NCI-H460 (cell line): Measurements from ENCODE around the gene PRDM8. TPM values are rescaled to one million over a fixed set of nuclear protein-coding genes. Genes with fewer than 3 reads are reported as not detected.
A peak's percentile ranks its signal among the peaks of the same experiment; 100 is the strongest.

Source experiments
- DNase-seq: peaks from one replicate; pipeline ENCODE4 v3.0.0-alpha.2; 2016; ENCODE audit warnings: low read depth; ENCODE audit errors: extremely low read depth
- total RNA-seq: library from RNA; depleted of rRNA; stranded (reverse); fragments of >200 nt; shearing (Covaris generic); gene quantifications from 2 replicates; pipeline ENCODE4 v1.2.3, GENCODE V29; 2014

The PRDM8 gene
- total RNA-seq, 1 experiment from 2014 or later: 10.4 TPM

DNA sequence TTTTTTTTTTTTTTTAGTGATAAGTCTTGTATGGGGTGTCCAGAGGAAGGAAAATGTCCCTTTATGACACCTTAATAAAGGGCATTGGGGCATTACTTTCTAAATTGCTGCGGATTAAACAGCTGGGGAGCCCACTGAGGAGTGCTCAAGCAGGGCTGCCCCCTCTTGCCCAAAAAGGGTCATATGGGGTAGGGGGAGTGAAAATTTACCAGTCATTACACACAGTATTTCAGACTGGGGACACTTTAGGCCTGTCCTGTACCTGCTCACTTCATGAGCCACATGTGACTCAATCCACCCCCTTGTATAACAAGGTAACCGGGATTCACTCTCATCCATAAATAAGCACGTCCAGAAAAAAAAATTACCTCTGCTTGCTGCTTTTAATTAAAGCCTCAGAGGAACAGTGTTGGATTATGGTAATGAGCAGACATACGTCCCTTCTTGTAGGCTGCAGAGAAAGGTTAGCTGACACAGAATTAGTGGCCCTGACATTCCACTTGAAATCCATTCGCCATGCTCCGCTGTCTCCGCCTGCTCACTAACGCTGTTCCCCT, 1.8 kb downstream of the PRDM8 start:
- DNase-seq: no peak

DNA sequence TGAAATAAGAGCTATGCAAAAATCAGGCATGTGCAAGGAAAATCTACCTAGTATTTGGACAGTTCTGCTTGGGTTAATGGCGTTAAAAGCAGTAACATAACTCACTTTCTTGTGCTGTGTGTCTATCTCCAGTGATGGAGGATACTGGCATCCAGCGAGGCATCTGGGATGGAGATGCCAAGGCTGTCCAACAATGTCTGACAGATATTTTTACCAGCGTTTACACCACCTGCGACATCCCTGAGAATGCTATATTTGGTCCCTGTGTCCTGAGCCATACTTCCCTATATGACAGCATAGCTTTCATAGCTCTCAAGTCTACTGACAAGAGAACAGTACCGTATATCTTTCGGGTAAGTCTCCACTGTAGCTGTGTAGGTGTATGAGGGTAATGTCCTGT, 2.6 kb downstream of the PRDM8 start:
- no peak for DNase-seq

DNA sequence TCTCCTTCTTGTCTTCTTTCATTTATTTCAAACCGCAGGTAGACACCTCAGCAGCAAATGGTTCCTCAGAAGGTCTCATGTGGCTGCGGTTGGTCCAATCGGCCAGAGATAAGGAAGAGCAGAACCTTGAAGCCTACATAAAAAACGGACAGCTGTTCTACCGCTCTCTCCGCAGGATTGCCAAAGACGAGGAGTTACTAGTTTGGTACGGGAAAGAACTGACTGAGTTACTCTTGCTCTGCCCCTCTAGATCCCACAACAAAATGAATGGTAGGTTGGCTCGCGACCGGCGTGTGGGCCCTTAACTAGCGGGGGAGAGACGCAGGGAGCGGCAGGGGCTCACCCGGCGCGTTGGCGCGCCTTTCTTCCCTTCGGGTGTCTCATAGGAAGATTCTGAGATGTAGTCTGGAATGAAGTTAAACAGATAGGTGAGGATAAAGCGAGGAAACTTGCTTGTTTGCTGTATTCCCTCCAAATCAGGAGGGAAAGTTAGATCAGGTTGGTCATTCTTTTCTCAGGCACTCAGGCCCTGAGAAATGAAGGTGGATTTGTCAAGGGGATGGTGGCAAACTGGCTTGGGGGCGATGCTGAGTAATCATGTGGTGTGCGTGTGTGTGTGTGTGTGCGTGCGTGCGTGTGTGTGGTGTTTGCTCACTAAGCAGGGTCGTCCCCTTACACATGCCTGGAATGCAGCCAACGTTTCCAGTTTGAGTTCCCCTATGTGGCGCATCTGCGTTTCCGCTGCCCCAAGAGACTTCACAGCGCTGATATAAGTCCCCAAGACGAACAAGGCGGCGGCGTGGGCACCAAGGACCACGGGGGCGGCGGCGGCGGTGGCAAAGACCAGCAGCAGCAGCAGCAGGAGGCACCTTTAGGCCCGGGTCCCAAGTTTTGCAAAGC, 4.2 kb downstream of the PRDM8 start:
- DNase-seq: no peak

DNA sequence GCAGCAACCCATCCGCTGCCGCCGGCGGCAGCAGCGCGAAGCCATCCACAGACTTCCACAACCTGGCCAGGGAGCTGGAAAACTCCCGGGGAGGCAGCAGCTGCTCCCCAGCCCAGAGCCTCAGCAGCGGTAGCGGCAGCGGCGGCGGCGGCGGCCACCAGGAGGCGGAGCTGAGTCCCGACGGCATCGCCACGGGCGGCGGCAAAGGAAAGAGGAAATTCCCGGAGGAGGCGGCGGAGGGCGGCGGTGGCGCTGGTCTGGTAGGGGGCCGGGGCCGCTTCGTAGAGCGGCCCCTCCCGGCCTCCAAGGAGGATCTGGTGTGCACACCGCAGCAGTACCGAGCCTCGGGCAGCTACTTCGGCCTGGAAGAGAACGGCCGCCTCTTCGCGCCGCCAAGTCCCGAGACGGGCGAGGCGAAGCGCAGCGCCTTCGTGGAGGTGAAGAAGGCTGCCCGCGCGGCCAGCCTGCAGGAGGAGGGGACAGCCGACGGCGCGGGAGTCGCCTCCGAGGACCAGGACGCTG, 4.9 kb downstream of the PRDM8 start:
- DNase-seq: no peak

DNA sequence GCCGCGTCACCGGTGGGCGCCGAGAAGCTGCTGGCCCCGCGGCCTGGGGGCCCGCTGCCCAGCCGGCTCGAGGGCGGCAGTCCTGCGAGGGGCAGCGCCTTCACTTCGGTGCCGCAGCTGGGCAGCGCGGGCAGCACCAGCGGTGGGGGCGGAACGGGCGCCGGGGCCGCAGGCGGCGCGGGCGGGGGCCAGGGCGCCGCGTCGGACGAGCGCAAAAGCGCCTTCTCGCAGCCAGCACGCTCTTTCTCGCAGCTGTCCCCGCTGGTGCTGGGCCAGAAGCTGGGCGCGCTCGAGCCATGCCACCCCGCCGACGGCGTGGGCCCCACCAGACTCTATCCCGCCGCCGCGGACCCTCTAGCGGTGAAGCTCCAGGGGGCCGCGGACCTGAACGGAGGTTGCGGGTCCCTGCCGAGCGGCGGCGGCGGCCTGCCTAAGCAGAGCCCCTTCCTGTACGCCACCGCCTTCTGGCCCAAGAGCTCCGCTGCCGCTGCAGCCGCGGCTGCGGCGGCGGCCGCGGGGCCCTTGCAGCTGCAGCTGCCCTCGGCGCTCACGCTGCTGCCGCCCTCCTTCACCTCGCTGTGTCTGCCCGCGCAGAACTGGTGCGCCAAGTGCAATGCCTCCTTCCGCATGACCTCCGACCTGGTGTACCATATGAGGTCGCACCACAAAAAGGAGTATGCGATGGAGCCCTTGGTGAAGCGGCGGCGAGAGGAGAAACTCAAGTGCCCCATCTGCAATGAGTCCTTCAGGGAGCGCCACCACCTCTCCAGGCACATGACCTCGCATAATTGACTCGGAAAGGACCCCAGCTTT, 5.6 kb downstream of the PRDM8 start:
- DNase-seq: no peak

DNA sequence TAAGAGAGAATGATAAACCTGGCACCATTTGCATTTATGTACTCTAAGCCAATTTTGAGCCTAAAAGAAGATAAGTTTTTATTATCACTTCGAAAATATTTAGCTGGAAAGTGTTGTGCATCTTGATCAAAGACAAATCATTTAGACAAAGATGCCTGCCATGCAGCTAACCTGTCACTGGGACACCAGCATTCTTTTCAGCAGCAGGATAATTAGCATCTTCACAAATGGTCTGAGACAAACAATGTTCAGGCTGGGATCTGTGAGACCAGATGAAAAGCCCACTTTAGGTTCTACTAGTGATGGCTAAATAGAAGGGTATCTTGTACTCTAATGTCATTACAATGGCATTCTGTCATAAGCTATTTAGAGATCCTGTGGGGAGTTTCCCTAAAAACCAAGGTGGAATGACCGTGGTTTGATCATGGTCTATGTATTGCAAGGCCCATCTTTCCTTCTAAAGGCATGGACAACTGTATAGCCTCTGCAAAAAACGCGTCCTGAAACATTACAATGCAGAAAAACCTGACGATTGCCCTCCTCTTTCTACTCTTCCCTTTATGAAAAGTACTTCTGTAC, 7.2 kb downstream of the PRDM8 start:
- no peak for DNase-seq

DNA sequence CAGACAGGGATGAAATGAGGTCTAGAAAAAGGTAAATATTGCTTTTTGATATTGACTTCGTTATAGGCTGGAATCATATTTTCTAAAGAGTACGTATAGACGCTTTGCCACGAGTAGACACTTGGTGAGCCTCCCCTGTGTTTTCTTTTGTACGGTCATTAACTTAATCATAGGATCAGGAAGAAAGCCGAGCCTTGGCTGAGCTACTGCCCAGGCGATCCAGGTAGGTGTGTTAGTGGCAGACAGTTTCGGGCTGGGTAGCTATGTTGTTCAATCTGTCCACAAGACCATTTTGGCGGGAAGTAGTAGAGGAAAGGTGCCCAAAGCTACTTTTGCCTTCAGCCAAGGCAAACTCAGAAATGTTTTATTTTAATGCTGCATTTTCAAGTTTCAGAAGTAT, 8.8 kb downstream of the PRDM8 start:
- DNase-seq: no peak

DNA sequence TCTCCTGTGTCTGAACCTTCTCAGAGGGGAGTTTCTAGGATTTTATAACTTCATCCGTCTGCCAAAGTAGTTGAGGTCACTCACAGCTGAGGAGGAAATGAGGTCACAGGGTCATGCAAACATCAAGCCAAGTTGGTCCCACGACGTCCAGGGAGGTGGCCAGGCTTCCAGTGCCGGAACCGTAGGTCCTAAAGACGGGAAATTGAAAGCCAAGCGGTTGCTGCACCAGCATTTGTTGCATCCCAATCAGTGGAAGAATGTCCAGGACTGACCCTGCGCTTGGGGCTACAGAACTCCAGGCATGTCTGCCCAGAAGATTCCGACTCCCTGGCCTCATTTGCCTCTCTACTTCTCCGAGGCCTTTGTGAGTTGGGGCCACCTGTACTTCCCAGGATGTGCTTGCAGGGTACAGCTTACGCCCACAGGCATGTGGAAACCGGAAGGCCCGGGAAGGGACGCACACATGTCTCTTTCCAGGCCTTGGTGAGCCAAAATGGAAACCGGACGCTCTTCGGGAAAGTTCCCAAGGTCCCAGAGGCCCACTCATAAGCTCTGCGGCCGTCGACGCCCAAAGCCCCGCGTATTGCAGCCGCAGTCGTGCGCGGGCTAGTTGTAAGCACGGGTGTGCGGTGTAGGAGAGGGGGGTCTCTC, 9.3 kb downstream of the PRDM8 start:
- DNase-seq: no peak

DNA sequence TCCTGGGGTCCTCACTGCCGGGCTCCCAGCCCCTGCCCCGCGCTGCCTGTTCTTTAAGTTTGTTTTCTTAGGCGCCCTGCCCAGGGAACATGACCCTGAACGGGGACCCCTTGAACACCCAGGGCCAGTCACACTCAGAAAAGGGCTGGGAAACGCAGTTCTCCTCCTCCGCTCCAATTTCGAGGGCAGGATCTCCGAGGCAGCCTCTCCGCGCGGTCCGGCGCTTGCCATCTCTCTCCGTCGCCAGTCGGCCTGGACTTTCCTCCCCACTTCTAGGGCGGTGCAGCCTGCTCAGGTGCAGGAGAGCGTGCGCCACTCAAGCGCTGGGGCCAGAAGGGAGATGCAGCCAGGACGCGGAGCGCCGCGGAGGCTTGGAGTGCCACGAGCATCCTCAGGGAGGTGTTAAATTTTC, 9.9 kb downstream of the PRDM8 start:
- no peak for DNase-seq

DNA sequence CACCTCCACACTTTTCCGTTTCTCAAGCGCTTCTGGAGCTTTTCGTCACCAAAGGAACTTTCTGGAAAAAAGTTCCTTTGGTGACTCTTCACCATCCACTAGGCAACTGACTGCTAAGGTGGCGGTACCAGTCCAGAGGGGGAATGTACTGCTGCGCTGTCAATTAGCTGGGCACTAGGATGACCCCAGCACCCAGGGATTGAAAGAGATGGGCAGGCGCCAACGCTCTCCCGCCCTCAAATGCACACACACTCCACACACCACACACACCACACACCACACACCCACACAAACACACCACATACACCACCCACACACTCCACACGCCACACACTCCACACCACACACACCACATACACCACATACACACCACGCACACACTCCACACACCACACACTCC, 10.4 kb downstream of the PRDM8 start:
- DNase-seq: no peak

DNA sequence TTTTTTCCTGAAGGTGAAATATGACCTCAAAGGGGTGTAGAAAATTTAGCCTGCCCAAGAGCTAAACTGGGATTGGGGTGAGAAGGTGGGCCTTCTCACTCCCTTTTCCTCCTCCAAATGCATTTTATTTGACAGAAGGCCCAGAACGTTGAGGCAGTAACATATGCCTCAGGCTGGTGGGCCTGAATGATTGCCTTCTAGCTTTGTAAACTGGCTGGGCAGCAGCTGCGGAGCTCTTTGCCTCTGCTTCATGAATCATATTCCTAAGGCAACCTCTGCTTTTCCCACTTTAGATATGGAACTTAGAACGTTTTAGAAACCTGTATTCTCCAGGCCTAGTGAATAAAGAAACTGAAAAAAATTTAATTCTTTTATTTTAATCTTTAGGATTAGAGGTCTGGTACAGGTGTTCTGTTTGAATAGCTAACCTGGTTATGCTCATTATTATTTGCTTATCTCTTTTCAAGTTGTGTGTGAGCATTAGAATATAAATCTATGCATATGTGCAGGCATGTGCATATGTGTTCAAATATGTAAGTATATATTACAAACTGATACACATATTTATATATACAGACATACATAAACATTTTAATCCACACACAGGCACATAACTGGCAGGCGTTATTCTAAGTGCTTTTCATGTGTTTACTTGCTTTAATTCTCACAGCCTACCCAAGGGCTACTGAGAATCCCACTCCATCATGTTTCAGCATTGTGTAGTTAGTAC, 11.5 kb downstream of the PRDM8 start:
- no peak for DNase-seq

DNA sequence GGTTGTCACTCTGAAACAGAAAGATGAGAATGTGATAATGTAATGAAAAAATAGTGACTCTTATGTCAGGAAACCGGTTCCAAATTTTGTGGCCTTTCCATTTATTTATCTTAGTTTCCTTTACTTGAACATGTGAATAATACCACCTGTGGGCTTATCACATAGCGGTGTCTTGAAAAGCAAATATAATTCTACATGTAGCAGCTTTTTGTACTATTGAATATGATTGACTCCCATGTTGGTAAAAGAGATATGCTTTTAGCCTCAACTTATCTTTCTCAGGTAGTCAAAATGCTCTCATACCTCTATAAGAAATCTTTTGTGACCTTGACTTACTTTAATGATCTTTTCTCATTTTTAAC, 12.0 kb downstream of the PRDM8 start:
- DNase-seq: no peak

DNA sequence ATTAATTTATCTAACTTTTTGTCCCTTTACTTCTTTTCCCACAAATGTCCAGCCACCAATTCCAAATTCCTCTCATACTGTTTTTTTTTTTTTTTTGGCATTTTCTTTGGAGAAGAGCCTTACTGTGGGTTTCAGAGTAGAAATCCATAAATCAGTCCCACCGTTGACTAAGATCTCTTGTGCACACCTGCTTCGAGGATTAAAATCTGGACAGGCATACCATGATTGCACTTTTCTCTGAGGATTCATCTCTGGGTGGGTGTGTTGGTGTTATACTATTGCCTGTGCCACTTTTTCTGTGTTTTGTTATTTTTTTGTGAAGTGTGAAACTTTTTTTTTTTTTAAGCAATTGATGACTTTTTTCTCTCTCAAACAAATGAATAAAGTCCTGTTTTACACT, 13.2 kb downstream of the PRDM8 start:
- DNase-seq: no peak

DNA sequence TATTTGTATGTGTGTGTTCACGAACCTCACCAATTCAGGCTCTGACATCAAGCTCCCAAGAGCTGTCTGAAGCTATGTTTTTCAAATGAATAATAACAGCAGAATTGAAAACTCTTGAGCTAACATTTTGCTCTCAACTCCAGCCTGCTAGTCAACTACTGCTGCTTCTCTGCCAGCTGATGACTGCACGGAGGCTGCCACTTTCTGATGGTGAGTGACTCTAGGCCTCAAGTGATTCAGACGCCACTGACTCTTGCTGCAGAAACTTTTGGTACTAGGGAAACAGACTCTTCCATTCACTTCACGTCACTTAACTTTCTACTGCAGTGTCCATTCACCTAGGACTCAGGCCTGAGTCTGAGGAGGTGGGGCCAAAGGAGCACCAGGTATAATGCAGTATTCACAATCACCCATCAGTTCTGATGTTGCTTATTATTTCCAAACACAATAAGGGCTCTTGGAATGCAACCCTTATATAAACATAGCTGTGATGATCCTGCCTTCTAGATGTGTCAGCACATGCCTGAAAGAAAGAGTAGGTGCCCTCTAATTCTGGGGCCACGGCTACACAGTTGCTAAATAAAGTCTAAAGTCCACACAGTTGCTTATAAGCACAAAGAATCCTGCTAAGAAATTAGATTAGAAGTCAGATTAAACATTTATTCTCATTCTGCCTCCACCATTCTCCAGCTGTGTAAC, 16.0 kb downstream of the PRDM8 start:
- no peak for DNase-seq

DNA sequence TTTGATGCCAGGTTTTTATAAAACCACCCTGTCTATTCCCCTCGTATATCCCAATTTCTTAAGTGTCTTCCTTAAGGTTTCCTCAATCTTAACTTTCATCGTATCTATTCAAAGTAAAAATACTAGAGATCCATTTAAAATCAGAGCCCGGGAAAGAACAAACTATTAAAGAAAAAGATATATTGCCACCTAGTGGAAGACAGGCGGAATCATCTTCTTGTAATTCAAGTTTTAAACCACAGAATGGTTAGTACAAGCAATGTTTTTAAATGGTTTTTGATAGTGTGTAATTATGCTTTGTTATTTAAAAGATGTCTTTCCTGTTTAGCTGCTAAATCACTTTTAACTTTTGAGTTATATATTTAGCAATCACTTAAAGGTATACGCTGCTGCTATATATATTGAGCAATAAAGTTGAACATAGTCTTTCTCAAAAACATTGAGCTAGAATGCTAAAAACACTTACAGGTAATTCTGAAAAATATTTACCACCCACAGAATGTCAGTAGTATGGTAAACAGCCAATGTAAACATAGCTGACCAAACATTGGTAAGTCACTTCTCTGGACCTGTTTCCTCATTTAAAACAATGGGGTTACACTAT, 18.2 kb downstream of the PRDM8 start:
- DNase-seq: peak; percentile 20

DNA sequence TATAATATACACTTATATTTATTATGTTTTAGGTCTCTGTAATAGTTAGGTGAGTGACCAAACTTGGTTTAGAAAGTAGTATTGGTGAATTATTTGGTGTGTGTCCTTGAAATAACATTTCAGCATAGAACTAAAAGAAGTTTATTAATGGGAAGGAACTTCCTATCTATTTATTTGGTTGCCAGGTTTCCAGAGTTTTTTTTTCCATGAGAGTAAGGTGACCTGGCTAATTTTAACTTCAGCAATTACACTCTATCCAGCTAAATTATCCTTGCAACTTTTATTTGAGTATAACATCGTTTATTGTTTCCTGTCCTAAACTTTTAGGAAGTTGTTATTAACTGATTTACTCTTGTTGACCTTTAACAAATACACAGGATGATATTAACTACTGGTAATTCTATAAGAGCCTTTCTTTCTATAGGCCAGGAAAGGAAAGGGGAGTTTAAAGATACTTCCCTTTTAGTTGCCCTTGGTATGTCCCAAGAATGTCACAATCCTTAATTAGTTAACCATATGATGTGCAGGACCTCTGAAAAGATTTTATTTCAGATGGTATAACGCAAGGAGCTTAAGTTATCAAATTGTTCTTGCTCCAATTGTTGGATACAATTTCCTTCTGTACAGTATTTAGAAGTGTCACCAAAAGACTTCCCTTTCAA, 18.9 kb downstream of the PRDM8 start:
- no peak for DNase-seq

DNA sequence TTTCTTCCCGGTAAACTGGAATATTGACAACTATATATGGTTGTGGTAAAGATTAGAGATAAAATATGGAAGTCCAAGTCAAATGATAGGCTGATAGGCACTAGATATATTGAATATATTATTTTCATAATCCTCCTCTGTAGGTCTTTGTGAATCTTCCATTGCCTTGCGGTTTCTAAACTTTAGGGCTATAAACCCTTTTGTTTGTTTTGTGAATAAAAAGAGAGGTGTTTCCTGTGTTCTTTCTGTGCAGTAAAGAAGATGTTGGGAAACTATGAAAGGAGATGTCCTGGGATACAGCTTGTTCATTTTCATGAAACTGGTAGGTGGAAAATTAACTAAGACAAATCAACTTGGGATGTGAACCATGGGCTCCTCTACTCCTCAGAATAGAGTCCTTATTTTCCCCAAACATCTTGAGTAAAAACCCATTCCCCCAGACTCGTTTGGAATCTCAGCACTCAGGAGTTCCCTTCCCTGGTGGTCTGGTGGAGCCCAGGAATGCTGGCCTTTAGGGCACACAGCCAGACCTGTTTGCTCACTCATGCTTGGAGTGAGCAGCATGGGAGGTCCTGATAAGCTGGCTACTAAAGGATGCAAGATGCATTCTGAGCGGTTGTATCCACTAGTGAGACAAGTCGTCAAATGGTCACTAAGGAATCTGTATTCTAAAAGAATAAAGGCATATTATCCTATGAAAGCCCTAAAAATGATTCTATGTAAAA, 22.2 kb downstream of the PRDM8 start:
- no peak for DNase-seq

DNA sequence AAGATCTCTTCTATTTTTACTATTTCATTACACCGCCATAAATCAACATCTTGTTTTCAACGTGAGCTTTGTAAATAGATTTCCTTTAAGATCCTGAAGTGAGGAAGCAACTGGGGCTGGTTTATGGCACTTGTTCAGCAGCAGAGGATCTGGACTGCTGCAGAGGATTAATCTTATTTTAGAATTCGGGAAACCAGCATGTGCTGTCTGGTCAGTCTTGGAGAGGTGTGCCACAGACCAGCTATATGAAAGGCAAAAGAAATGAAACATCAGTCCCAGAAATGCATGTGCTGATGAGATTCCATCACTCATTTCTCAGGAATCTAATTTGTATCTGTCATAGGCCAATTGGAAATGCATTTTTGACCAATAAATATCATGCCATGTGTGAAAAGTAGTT, 23.4 kb downstream of the PRDM8 start:
- DNase-seq: no peak
